HG03558 (cell line): ENCODE results near the gene SPEG.

ENCODE experiments used
- ATAC-seq: cut with Tn5 transposase; IDR thresholded peaks from one replicate; pipeline ENCODE4 v1.9.1; 2021; ENCODE audit warnings: moderate number of reproducible peaks; ENCODE audit not compliant: unreplicated experiment; ENCODE audit errors: extremely low read depth

Gene SPEG

GRCh38 chr2:219441451-219442255 is 7.0 kb downstream of the SPEG start:
- ATAC-seq = no peak

DNA sequence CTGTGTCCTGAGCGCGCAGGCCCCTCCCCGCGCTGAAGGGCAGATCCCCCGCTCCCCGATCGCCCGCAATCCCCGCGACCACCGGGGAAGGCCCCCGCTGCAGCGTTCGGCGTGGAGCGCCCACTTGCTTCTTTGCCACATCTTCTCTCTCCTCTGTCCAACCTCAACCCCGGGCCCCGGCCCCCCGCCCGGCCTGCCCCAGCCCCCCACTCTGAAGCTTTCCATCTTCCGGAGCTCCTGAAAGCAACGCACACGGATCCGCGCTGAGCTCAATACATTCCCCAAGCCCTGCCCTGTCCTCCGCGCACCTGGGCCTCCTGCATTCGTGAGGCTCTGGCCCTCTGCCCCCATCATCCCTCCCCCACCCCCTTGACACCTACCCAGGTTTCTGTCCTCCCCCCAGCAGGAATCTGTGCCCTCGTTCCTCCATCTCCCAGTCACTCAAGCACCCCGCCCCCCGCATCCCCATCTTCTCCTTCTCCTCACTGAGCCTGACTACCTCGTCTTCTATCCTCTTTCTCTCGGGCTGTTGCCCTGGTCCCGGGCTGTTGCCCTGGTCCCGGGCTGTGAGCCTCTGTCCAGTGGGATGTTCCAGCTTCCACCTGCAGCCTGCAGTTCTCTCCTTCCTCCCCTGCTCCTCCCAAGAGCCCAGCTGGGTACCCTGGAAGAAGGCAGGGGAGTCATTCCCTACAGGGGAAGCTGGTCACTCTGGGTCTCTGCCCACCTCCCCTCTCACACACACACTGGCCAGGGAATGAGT is 7.8 kb downstream of the SPEG start:
- no peak for ATAC-seq

GRCh38 chr2:219443016-219443696 is 8.5 kb downstream of the SPEG start:
- no peak for ATAC-seq

DNA sequence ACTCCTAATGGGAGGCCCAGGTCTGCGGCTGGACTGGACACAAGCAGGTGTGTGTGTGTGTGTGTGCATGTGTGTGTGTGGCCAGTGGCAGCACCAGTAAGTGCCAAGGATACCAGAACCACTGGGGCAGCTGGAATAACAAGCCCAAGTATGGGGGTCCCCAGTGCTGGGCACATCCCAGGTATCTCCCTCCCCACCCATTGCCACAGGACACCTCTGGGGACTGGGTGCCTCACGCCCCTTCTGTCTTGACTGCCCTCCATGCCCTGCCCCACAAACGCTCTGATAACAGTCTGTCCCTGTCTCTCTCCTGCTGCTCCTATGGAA is 9.0 kb downstream of the SPEG start:
- no peak for ATAC-seq

GRCh38 chr2:219444566-219445091 is 10.0 kb downstream of the SPEG start:
- ATAC-seq = no peak

DNA sequence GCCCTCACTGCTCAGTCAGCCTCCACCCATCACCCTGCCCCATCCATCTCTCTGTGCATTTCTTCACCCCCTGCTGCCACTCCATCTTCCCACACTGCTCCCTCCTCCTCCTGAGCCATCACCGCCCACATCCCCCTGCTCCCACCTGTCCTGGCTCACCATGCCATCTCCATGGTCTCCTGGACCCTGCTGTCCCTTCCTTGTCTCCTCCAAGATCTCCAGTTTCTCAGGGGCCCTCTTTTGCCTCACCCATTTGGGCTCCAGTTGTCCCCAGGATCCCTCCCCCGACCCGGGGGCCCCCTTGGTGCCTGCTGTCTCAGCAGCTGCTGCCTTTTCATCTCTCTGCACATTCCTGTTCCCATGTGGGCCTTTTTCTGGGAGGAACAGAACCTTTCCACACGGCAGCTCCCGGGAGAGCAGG is 10.6 kb downstream of the SPEG start:
- no peak for ATAC-seq

DNA sequence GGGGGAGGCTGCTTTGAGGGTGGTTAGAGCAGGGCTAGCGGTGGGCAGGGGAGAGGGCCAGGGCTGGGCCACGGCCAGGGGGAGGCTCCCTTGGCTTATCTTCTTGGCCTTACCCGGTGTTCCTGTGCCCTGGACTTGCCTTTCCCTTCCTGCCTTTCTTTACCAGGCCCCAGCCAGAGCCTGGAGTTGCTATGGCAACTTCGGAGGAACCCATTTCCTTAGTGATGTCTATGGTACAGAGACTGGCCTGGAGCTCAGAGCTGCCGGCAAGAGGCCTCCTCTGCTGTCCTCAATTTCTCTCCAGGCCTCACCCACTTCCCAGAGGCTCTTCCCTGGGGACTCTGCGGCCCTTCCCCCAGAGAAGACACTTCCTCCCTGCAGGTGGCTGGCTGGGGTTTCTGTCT is 11.5 kb downstream of the SPEG start:
- no peak for ATAC-seq

- ATAC-seq = no peak
Observed at GRCh38 chr2:219446689-219447088, 12.0 kb downstream of the SPEG start.

- ATAC-seq = no peak
Observed at GRCh38 chr2:219447242-219448098, 12.8 kb downstream of the SPEG start.

DNA sequence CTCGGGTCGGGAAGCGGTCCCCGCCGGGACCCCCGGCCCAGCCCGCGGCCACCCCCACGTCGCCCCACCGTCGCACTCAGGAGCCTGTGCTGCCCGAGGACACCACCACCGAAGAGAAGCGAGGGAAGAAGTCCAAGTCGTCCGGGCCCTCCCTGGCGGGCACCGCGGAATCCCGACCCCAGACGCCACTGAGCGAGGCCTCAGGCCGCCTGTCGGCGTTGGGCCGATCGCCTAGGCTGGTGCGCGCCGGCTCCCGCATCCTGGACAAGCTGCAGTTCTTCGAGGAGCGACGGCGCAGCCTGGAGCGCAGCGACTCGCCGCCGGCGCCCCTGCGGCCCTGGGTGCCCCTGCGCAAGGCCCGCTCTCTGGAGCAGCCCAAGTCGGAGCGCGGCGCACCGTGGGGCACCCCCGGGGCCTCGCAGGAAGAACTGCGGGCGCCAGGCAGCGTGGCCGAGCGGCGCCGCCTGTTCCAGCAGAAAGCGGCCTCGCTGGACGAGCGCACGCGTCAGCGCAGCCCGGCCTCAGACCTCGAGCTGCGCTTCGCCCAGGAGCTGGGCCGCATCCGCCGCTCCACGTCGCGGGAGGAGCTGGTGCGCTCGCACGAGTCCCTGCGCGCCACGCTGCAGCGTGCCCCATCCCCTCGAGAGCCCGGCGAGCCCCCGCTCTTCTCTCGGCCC is 13.6 kb downstream of the SPEG start:
- ATAC-seq = no peak

- no peak for ATAC-seq
Observed at GRCh38 chr2:219448776-219449341, 14.2 kb downstream of the SPEG start.

GRCh38 chr2:219449609-219450008 is 15.0 kb downstream of the SPEG start:
- ATAC-seq = no peak

- no peak for ATAC-seq
Observed at GRCh38 chr2:219451661-219452360, 17.2 kb downstream of the SPEG start.

DNA sequence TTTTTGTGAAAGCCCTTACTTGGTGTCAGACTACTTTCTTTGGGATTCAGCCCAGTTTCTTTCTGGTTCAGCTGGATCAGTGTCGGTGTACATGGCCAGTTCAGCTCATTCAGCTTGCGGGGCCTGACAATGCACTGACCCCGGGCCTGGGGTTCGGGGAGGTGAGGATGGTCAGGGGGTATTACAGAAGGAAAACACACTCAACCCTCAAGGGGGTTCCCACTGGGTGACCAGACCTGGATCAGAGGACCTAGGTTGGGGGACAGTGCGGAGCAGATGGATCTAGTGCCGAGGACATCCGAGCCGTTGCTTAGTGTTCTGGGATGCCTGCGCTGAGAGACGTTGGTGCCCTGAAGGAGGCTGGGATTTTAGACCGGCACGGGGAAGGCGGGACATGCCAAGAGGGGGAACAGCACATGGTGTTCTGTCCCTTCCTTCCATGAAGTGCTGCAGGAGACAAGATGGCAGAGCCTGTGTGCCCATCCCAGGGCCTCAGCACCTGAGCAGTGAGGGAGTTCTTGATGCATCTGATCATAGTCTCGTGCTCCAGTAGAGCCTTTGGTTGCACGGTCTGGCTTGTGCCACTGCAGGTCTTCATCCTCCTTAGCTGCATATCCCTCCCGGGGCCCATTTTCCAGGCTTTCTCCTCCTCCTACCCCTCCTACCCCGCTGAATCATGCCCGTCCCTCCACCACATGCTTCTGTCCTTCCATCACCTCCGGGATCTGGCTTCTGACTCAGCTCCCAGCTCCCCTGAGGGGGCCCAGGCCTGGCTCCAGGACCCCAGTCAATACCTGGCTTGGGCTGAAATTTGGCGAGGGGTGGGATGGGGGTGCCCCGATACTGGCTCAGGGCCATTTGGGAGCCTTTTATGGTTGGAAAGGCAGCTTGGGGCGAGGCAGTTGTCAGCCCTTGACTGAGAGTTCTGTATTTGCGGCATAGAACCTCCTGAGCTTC is 18.0 kb downstream of the SPEG start:
- no peak for ATAC-seq

- no peak for ATAC-seq
Observed at GRCh38 chr2:219453671-219454590, 19.3 kb downstream of the SPEG start.

GRCh38 chr2:219455581-219455980 is 20.9 kb downstream of the SPEG start:
- ATAC-seq = no peak
